ENCODE results near the gene CACNA2D1. TPM values are rescaled to one million over a fixed set of nuclear protein-coding genes. Genes with fewer than 3 reads are reported as not detected.
"Not testable (repeated sequence)": the region's sequence is repeated elsewhere in the genome, so short reads cannot be mapped to it uniquely, and the experiment has no call there.

CACNA2D1 gene
- total RNA-seq, 4 donors from 2014 or later = 29.8 to 47.6 (median 36.6) TPM

DNA sequence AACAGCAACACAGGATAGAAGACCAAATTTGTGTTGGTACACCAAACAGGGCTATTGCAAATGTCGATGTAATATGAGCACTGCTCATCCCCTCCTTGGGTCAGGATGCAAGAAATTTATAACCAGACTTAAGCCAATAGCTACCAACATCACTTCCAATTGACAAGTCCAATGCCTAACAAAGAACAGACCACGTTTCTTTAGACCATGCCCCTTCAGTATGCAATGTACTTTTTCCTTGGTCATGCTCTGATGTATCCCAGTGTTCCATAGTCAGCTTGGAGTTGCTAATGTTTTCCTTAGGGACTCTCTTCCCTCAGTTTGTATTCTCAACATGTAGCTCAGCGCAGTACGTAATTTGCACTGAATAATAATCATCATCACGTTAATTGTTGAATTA is 7.8 kb downstream of the CACNA2D1 start:
- Histone ChIP-seq H3K9me3 (no peaks in the 10 kb centered on the region), H3K36me3 (no peaks in the 10 kb centered on the region), H3K27ac (no peak overlapping the region), H3K27me3 (no peaks in the 10 kb centered on the region), H3K4me1 (peaks cover 0 to 12% (median 0%) of the 10 kb centered on the region in 3 donors), H3K4me3 (no peak overlapping the region)
- no peak for ATAC-seq
- WGBS, 2 donors (ENCODE audit: low coverage in 1 of 2) = 93 to 95% methylated on average over 5 of the region's 5 CpGs
- TF ChIP-seq EP300 (IDR thresholded peaks at IDR 0.05) (no peak), POLR2A (IDR thresholded peaks at IDR 0.05) (no peak), POLR2AphosphoS5 (IDR thresholded peaks at IDR 0.05) (no peak)
- TF ChIP-seq, protein P1, sequence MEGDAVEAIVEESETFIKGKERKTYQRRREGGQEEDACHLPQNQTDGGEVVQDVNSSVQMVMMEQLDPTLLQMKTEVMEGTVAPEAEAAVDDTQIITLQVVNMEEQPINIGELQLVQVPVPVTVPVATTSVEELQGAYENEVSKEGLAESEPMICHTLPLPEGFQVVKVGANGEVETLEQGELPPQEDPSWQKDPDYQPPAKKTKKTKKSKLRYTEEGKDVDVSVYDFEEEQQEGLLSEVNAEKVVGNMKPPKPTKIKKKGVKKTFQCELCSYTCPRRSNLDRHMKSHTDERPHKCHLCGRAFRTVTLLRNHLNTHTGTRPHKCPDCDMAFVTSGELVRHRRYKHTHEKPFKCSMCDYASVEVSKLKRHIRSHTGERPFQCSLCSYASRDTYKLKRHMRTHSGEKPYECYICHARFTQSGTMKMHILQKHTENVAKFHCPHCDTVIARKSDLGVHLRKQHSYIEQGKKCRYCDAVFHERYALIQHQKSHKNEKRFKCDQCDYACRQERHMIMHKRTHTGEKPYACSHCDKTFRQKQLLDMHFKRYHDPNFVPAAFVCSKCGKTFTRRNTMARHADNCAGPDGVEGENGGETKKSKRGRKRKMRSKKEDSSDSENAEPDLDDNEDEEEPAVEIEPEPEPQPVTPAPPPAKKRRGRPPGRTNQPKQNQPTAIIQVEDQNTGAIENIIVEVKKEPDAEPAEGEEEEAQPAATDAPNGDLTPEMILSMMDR (IDR thresholded peaks at IDR 0.05) = no peak

DNA sequence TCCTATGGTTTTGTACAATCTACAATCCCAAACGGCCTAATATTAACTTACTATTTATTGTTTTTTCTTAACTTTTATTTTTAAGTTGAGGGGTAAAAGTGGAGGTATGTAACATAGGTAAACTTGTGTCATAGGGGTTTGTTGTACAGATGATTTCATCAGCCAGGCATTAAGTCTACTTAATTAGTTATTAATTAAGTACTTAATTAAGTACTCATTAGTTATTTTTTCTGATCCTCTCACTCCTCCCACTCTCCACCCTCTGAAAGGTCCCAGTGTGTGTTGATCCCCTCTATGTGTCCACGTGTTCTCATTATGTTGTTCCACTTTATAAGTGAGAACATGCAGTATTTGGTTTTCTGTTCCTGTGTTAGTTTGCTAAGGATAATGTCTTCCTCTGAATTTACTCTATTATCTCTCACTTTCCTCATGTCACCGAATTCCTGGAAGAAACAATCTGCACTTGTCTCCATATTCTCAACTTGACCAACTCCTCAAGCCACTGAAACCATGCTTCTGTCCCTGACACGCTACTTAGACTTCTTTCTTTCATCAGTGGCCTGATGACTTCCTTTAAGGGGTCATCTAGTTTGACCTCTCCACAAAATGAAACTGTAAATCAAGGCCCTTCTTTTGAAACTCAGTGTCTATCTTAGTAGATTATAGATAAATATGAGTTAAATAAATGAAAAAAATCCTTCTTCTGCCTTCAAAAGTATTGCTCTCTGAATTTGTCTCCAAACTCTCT is 9.1 kb downstream of the CACNA2D1 start:
- Histone ChIP-seq H3K4me1 (peaks cover 0 to 10% (median 0%) of the 10 kb centered on the region in 3 donors), H3K9me3 (no peaks in the 10 kb centered on the region), H3K27me3 (no peaks in the 10 kb centered on the region), H3K4me3 (no peak overlapping the region), H3K36me3 (no peaks in the 10 kb centered on the region), H3K27ac (no peak overlapping the region)
- TF ChIP-seq POLR2AphosphoS5 (IDR thresholded peaks at IDR 0.05) (no peak), POLR2A (IDR thresholded peaks at IDR 0.05) (no peak), EP300 (IDR thresholded peaks at IDR 0.05) (no peak)
- TF ChIP-seq, protein P1 (IDR thresholded peaks at IDR 0.05) = no peak
- 78 to 81% methylated on average over 4 of the region's 4 CpGs for WGBS, 2 donors (ENCODE audit: low coverage in 1 of 2)
- ATAC-seq = no peak

DNA sequence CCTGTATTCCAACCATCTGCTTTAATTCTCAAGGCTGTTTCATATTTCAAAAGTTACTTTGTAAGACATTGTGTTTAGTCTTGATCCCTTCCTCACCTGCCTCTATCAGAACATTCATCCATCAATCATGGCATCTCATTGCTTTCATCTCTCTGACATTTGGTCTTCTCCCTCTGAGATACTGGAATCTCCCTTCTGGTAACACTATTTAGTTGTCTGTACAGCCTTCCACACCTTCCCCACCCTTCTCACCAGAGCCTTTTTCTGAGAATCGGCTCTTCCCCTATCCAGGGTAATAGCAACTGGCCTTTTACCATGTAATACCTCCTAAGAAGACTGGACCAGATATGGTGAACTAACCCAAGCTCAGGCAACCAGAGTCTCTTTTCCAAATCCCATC is 10.1 kb downstream of the CACNA2D1 start:
- no peak overlapping the region for H3K27ac ChIP-seq
- 100% methylated on average over 1 of the region's 1 CpG; no CpG with 5 or more reads in 1 of the 2 donors for WGBS, 2 donors (ENCODE audit: low coverage in 1 of 2)
- TF ChIP-seq POLR2AphosphoS5 (IDR thresholded peaks at IDR 0.05) (no peak), POLR2A (IDR thresholded peaks at IDR 0.05) (no peak)
- TF ChIP-seq, protein P1 (IDR thresholded peaks at IDR 0.05) = no peak
- peaks cover 0 to 10% (median 0%) of the 10 kb centered on the region in 3 donors for H3K4me1 ChIP-seq
- H3K4me3 ChIP-seq = no peak overlapping the region
- no peaks in the 10 kb centered on the region for H3K27me3 ChIP-seq
- H3K36me3 ChIP-seq = no peaks in the 10 kb centered on the region
- no peak for ATAC-seq
- H3K9me3 ChIP-seq = no peaks in the 10 kb centered on the region

DNA sequence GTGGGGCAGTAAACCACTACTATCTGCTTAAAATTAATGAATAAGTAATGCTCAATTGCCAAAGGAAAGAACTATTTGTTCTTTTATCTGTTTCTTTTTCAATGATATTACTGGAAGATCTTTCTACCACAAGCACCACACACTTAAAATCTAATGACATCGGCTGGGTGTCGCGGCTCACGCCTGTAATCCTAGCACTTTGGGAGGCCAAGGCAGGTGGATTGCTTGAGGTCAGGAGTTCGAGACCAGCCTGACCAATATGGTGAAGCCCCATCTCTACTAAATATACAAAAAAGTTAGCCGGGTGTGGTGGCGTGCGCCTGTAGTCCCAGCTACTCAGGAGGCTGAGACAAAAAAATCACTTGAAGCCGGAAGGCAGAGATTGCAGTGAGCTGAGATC is 10.8 kb downstream of the CACNA2D1 start:
- not testable (repeated sequence) for H3K27ac ChIP-seq, ATAC-seq, H3K27me3 ChIP-seq, H3K4me3 ChIP-seq, H3K36me3 ChIP-seq, H3K9me3 ChIP-seq
- 93 to 100% methylated on average over 5 to 7 of the region's 9 CpGs for WGBS, 2 donors (ENCODE audit: low coverage in 1 of 2)
- H3K4me1 ChIP-seq = peaks cover 0 to 10% (median 0%) of the 10 kb centered on the region in 3 donors

DNA sequence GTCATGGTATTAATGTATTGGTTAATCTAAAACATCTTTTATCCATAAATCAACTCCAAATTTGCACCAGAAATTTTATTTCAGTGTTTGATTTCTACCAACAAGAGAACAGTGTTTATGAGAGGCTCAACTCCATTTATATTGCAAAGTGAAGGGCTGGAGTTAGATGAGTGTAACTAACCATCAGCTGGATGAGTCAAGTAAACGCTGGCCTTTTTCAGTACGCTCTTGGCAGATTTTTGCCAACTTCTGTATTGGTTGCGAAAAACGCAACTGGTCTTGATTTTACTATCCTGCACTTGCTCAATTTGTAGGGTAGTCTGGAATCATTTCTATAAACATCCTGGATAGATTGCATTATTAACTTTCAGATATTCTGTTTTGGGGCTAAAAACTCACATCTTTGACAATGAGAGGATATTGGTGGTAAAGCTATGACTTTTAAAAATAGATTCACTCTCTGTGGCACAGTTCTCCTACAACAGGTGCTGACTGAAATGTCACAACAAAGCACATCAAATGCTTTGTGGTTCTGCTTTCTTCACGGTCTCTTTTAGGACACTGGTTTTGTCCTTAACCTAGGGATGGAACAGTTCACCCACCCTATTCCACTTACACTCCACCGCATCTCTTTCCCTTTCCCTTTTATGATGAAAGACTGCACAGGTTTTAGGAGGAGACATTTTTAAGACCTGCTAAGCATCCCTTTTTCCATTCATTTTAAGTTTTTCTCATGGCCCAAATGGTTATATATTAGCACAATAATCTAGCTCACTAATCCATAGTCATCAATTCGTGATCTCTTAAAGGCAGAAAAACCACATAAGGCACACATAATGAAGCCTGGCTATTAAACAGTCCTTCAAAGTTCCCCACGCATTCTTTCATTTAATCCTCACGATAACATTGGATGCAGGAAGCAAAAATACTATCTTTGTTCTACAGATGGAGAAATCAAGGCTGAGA is 12.8 kb downstream of the CACNA2D1 start:
- H3K4me3 ChIP-seq = no peak overlapping the region
- H3K36me3 ChIP-seq = no peaks in the 10 kb centered on the region
- H3K27me3 ChIP-seq = no peaks in the 10 kb centered on the region
- 54 to 67% methylated on average over 9 of the region's 9 CpGs for WGBS, 2 donors (ENCODE audit: low coverage in 1 of 2)
- peaks cover 0 to 10% (median 0%) of the 10 kb centered on the region in 3 donors for H3K4me1 ChIP-seq
- ATAC-seq = no peak
- no peaks in the 10 kb centered on the region for H3K9me3 ChIP-seq
- peak overlapping the region in 1 of 4 donors; percentile 4 for H3K27ac ChIP-seq
- TF ChIP-seq POLR2AphosphoS5 (IDR thresholded peaks at IDR 0.05) (no peak), POLR2A (IDR thresholded peaks at IDR 0.05) (no peak), EP300 (IDR thresholded peaks at IDR 0.05) (no peak)
- TF ChIP-seq, protein P1 (IDR thresholded peaks at IDR 0.05) = no peak
